Measurements from ENCODE around the gene SLC6A1.
"Not testable (repeated sequence)": the region's sequence is repeated elsewhere in the genome, so short reads cannot be mapped to it uniquely, and the experiment has no call there.

The SLC6A1 gene

DNA sequence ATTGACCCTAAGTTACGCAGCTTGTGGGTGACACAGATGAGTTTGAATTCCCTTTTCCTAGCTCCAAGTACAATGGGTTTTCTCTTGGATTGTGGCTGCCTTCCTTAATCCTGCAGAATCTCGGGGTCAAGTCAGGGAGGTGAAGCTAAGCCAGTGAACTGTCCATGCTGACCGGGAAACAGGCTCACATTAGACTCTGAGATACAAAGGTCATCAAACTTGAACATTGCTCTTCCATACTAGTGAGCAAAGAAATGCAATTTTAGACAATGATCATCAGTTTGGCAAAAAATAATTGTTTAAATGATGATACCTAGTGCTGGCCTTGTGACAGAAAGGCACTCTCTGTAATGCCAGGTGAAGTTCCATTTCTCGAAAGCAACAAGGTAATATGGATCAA, 31.6 kb downstream of the SLC6A1 start:
- no peak for DNase-seq

GRCh38 chr3:11029948-11030347, 37.4 kb downstream of the SLC6A1 start:
- no peak for DNase-seq

GRCh38 chr3:11033871-11034270, 41.3 kb downstream of the SLC6A1 start:
- DNase-seq = no peak

- DNase-seq = no peak
Observed at GRCh38 chr3:11034309-11034985, 41.9 kb downstream of the SLC6A1 start.

DNA sequence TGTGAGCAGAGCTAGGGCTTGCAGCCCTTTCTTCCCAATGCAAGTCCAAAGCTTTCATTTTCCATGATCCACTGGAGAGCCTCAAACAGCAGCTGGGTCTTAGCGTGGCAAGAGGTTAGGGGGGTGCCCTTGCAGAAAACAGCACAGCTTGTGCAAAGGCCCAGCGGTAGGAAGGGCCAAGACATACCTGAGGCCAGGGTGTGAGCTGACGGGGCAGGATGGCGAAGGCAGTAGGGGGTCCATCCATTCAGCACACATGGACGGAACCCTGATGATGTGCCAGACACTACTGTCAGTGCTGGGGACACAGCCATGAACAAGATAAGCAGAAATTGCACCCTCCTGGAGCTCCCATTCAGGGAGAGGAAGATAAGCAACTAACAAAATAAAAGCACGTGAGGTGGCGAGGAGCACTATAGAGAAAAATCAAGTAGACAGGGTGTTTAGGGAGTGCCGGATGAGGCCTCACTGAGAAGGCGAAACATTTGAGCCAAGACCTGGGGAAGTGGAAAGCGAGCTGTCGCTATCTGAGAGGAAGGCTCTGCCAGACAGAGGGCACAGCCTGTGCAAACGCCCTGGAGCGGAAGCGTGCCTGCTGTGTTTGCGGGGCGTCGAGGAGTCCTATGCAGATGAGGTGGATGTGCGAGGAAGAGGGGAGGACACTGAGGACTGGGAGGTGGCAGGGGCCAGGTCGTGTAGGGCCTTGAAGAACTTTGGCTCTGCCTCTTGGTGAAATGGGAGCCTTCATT, 43.4 kb downstream of the SLC6A1 start:
- DNase-seq = no peak

GRCh38 chr3:11037241-11037873, 44.8 kb downstream of the SLC6A1 start:
- no peak for DNase-seq

GRCh38 chr3:11037976-11038375, 45.4 kb downstream of the SLC6A1 start:
- DNase-seq = no peak

DNA sequence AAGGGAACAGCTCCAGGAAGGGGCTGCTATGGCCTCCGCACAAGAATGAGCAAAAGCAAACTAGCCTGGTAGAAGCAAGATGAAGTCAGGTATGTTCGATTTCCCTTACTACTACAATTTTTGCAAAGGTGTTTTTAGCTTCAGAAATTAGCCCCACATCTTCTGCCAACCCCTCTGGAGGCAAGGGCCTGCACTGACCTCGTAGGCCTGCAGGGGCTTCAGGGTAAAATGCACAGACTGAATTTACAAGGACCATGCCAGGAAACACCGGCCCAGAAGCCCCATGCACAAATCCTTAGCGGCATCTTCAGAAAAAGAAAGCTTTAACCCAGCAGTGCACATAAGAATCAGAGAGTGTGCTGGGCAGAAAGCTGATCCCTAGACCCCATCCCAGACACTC, 53.0 kb downstream of the SLC6A1 start:
- no peak for DNase-seq

- DNase-seq = no peak
Observed at GRCh38 chr3:11047500-11047899, 55.0 kb downstream of the SLC6A1 start.

DNA sequence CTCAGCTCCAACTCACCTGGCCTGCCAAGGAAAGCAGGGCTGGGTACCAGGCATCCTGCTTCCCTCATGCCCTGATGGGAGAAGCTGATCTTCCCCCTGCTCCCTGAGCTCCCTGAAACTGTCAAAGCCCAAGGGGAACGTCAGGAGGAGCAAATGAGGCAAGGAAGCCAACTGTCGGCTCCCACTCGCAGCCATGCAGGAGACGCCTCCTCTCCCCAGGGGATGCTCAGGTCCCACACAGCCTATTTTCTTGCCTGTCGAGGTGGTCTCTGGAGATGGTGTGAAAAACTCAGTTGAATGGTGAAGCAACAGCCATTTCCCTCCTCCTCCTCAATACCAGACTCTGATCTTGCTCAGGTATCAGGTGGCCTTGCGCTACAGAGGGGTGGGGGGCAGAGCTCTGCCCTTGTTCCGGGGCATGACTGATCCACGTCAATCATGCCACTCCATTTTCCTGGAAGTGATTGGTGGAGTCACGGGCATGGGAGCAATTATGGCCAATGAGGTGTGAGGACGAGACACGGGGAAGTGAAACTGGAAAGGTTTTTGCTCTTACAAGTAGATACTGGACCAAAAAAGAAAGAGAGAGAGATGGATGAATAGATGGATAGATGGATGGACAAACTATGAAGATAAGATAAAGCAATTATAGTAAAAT, 58.2 kb downstream of the SLC6A1 start:
- DNase-seq = no peak

DNA sequence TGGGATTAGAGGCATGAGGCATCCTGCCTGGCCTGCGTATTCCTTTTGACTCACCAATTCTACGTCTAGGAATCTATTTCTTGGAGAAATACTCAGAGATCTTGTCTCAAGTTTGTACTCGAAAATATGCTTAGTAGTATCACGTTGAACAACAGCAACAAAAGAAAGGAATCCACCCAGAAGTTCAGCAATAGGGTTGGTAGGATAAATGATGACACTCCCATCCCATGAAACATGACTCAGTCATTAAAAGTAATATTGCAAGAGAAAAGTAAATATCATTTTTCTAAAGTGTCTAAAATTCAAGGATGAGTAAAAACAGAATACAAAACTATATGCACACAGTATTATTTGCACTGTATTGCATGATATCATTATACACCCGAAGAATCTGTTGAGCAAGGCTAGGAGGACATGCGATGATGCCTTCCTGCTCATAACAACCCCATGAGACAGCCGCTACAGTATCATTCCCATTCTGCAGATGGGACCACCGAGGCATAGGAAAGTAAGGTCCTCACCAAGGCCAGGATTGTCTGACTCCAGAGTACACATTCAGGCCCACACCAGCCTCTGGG, 61.5 kb downstream of the SLC6A1 start:
- no peak for DNase-seq

- no peak for DNase-seq
Observed at GRCh38 chr3:11054739-11055438, 62.3 kb downstream of the SLC6A1 start.

DNA sequence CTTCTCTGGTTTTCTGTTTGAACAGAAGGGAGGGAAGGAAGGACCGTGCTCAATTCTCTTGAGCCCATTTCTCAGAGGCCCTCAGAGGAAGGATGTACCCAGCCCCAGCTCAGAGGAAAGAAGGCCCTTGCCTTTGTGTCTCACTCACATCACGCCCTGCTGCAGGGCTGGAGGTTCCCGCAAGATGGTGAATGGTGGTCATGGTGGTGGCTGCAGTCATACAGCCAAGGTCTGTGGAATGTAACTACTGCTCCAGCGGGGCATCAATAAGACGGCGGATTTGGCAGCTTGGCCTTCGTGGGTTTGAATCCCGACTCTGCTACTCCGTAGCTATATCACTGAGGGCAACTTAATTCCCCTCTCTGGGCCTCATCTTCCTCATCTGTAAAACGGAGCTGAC, 62.9 kb downstream of the SLC6A1 start:
- DNase-seq = no peak

GRCh38 chr3:11056531-11057050, 64.0 kb downstream of the SLC6A1 start:
- DNase-seq = no peak

DNA sequence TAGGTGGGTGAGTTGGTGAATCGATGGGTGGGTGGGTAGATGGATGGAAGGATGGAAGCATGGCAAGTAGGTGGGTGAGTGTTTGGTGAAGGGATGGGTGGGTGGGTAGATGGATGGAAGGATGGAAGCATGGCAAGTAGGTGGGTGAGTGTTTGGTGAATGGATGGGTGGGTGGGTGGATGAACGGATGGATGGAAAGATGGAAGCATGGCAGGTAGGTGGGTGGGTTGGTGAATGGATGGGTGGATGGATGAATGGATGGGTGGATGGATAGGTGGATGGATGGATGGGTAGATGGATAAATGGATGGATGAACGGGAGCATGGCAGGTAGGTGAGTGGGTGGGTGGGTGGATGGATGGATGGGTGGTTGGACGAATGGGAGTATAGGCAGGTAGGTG, 65.1 kb downstream of the SLC6A1 start:
- no peak for DNase-seq

- peak; percentile 61 for DNase-seq
Observed at GRCh38 chr3:11059090-11059798, 66.7 kb downstream of the SLC6A1 start.

- no peak for DNase-seq
Observed at GRCh38 chr3:11059799-11060115, 67.2 kb downstream of the SLC6A1 start.

DNA sequence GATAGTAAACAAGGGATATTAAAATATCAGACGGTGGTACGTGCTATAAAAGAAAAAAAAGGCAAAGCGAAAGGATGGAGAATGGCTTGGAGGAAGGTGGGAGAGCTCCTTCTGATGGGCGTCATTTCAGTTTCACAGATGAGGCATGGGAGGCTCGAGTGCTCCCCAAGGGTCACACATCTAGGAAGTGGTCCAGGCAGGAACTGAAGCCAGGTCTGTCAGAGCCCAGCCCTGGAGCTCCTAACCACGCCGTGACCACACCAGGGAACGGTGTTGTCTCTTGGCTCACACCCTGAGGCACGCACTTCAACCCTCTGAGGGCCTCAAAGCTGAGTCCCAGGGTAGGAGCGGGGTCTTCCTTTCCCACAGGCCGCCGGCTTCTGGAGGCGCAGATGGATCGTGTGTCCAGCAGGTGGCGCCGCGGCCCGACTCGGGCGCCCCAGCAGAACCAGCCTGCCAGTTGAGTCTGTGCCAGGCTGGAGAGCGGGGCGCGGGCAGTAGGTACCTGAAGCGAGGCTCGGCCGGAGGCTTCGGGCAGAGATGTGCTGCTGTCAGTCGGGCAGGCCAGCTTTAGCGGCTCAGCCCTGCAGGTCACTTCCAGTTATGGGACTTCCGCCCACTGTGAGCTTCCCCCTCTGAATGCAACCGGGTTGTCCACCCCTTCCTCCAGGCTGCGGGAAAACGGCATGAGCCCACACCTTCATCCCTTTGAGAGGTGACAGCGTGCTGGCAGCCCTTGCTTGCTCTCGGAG, 68.1 kb downstream of the SLC6A1 start:
- peak; percentile 78 for DNase-seq

- not testable (repeated sequence) for DNase-seq
Observed at GRCh38 chr3:11061268-11061871, 68.8 kb downstream of the SLC6A1 start.

DNA sequence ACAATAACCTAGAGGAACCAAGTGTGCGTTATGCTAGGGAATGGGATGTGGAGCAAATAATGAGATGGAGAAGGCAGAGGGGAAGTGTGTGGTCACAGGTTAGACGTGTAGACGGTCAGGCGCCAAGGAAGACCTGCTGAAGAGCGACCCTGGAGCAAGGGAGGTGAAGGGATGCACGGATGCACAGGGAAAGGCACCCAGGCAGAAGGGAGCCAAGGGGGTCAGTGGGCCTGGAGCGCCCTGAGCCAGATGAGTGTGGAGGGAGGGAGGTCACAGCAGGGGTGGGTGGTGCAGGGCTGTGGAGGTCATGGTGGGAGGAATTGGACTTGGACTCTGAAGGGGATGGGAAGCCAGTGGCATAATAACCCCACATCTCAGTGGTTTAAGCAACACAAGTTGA, 70.2 kb downstream of the SLC6A1 start:
- no peak for DNase-seq
